Measurements from ENCODE around the gene ZNF366. TPM values are rescaled to one million over a fixed set of nuclear protein-coding genes. Genes with fewer than 3 reads are reported as not detected.

Gene ZNF366
- total and polyA plus RNA-seq, 10 donors = 0.26 to 19.8 (median 9.4) TPM

DNA sequence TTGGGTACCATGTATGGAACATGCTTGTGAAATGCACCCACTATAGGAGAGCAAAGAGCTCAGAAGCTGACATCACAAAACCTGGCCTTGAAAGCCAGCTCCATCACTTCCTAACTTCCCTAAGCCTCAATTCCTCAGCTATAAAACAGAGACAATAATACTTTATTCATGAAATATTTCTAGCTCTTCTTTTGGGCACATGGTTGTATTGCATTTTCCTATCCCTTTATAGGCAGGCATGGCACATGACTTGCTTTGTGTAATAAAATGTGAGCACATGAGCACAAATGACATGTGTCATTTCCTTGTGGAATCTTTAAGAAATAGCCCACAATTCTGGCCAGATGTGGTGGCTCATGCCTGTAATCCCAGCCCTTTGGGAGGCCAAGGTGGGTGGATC is 18.5 kb downstream of the ZNF366 start:
- Histone ChIP-seq H3K36me3 (peaks cover 0 to 19% (median 0%) of the 10 kb centered on the region in 6 donors), H3K27me3 (replicated peaks in 1 of 7) (no peaks in the 10 kb centered on the region), H3K27ac (no peak overlapping the region), H3K9me3 (no peaks in the 10 kb centered on the region), H3K4me1 (peaks cover 0 to 29% (median 9%) of the 10 kb centered on the region in 6 donors), H3K4me3 (no peak overlapping the region)
- TF ChIP-seq POLR2AphosphoS5 (IDR thresholded peaks at IDR 0.05) (no peak), POLR2A (IDR thresholded peaks at IDR 0.05) (no peak)
- TF ChIP-seq, protein P1, sequence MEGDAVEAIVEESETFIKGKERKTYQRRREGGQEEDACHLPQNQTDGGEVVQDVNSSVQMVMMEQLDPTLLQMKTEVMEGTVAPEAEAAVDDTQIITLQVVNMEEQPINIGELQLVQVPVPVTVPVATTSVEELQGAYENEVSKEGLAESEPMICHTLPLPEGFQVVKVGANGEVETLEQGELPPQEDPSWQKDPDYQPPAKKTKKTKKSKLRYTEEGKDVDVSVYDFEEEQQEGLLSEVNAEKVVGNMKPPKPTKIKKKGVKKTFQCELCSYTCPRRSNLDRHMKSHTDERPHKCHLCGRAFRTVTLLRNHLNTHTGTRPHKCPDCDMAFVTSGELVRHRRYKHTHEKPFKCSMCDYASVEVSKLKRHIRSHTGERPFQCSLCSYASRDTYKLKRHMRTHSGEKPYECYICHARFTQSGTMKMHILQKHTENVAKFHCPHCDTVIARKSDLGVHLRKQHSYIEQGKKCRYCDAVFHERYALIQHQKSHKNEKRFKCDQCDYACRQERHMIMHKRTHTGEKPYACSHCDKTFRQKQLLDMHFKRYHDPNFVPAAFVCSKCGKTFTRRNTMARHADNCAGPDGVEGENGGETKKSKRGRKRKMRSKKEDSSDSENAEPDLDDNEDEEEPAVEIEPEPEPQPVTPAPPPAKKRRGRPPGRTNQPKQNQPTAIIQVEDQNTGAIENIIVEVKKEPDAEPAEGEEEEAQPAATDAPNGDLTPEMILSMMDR (IDR thresholded peaks at IDR 0.05 in 8 of 11, conservative IDR thresholded peaks at IDR 0.05 in 3 of 11) = no peak
- intact Hi-C loops (cut with DNase I; ENCODE audit: low total_unique reads) = no loop called here
- DNase-seq = no peak

GRCh38 chr5:72487177-72487576 is 20.0 kb downstream of the ZNF366 start:
- peaks cover 0 to 19% (median 0%) of the 10 kb centered on the region in 6 donors for H3K36me3 ChIP-seq

DNA sequence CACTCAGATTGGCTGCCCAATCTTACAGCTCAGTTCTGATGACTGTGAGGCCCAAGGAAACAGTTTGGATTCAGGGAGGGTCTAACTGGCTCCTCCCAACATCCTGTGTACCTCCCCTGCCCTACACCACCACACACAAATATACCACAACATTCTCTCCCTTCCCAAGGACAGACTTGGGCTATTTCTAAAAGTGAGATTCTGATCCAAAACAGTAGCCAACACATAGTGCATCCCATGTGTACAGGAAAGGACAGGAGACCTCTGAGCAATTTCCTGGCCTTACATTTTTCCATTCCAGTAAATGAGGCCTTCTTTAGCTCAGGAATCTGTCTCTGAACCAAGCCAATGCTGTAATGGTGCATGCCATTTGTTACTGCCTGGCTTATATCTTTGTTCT is 20.8 kb downstream of the ZNF366 start:
- peaks cover 0 to 19% (median 0%) of the 10 kb centered on the region in 6 donors for H3K36me3 ChIP-seq
- no peak overlapping the region for H3K4me3 ChIP-seq
- no peaks in the 10 kb centered on the region for H3K9me3 ChIP-seq
- H3K4me1 ChIP-seq = peaks cover 0 to 21% (median 9%) of the 10 kb centered on the region in 6 donors
- TF ChIP-seq, protein P1 (IDR thresholded peaks at IDR 0.05 in 8 of 11, conservative IDR thresholded peaks at IDR 0.05 in 3 of 11) = no peak
- no peak for TF ChIP-seq POLR2AphosphoS5 (IDR thresholded peaks at IDR 0.05)
- no peak for TF ChIP-seq POLR2A (IDR thresholded peaks at IDR 0.05)
- no peak for DNase-seq
- peak overlapping the region in 6 of 8 donors; percentile 3 to 74 (median 40) for H3K27ac ChIP-seq
- intact Hi-C loops (cut with DNase I; ENCODE audit: low total_unique reads) = no loop called here
- H3K27me3 ChIP-seq (replicated peaks in 1 of 7) = no peaks in the 10 kb centered on the region

More at GRCh38 chr5:72487177-72487576, 20.0 kb downstream of the ZNF366 start:
- DNase-seq = no peak
- WGBS, 5 donors = 91 to 92% (median 91%) methylated on average over 2 of the region's 2 CpGs
- intact Hi-C loops (cut with DNase I; ENCODE audit: low total_unique reads) = no loop called here
- Histone ChIP-seq H3K4me1 (peaks cover 0 to 21% (median 9%) of the 10 kb centered on the region in 6 donors), H3K27ac (peak overlapping the region in 4 of 8 donors; percentile 34 to 74 (median 47)), H3K27me3 (replicated peaks in 1 of 7) (no peaks in the 10 kb centered on the region), H3K4me3 (no peak overlapping the region), H3K9me3 (no peaks in the 10 kb centered on the region)
- TF ChIP-seq, protein P1 (IDR thresholded peaks at IDR 0.05 in 8 of 11, conservative IDR thresholded peaks at IDR 0.05 in 3 of 11) = no peak
- TF ChIP-seq POLR2AphosphoS5 (IDR thresholded peaks at IDR 0.05) = no peak
- TF ChIP-seq POLR2A (IDR thresholded peaks at IDR 0.05) = no peak

DNA sequence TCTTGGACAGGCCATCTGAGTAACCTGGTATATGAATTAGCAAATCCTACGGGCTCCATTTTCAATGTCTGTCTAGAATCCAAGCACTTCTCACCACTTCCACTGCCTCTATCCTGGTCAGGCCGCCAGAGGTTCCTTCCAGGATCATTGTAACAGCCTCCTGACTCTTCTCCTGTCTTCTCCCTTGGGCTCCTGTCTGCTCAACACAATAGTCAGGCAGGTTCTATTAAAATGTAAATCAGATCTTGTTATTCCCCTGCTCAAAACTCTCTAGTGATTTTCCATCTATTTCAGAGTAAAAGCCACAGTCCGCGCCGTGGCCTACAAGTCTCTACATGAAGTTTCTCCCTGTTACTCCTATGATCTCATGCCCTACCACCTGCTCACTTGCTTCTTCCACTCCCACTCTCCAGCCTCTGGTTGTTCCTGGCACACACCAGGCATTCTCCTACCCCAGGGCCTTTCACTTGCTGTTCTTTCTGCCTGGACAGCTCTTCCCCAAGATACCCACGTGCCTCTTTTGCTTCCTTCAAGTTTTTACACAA is 21.7 kb downstream of the ZNF366 start:
- H3K4me3 ChIP-seq = no peak overlapping the region
- TF ChIP-seq, protein P1 (IDR thresholded peaks at IDR 0.05 in 8 of 11, conservative IDR thresholded peaks at IDR 0.05 in 3 of 11) = no peak
- TF ChIP-seq POLR2A (IDR thresholded peaks at IDR 0.05) (no peak), POLR2AphosphoS5 (IDR thresholded peaks at IDR 0.05) (no peak)
- H3K4me1 ChIP-seq = peaks cover 0 to 20% (median 8%) of the 10 kb centered on the region in 6 donors
- 73 to 93% (median 85%) methylated on average over 6 of the region's 6 CpGs for WGBS, 5 donors
- DNase-seq = no peak
- peak overlapping the region in 4 of 8 donors; percentile 34 to 74 (median 47) for H3K27ac ChIP-seq
- no peaks in the 10 kb centered on the region for H3K27me3 ChIP-seq (replicated peaks in 1 of 7)
- no peaks in the 10 kb centered on the region for H3K9me3 ChIP-seq
- intact Hi-C loops (cut with DNase I; ENCODE audit: low total_unique reads) = no loop called here
- H3K36me3 ChIP-seq = peaks cover 0 to 16% (median 0%) of the 10 kb centered on the region in 6 donors
